HCT116 (cell line): Measurements from ENCODE around the gene SLCO4A1. TPM values are rescaled to one million over a fixed set of nuclear protein-coding genes. Genes with fewer than 3 reads are reported as not detected.
A peak's percentile ranks its signal among the peaks of the same experiment; 100 is the strongest.

Source experiments
- ATAC-seq: fragments of 200-7000 bp; cut with Tn5 transposase; 2 replicates; pipeline ENCODE4 v1.9.1; 2020; ENCODE audit warnings: mild to moderate bottlenecking, moderate library complexity
- BruUV-seq: library from RNA; stranded (reverse); fragments of 400-500 nt; replicated peaks from 2 replicates; lab custom pipeline; 2021; lab: Mats Ljungman, UMichigan
- CTCF ChIA-PET: fragments of 300-600 bp; sonication (Branson Sonifier 250); formaldehyde crosslinking; loops from one replicate; lab custom pipeline; 2021; ENCODE audit warnings: antibody characterized with exemption; lab: Charles Lee
- POLR2A ChIA-PET: fragments of 300-600, 350-600 bp; sonication (Branson Sonifier 250); formaldehyde crosslinking; loops from one replicate; lab custom pipeline; 2021; ENCODE audit warnings: antibody characterized with exemption; lab: Charles Lee
- RAD21 ChIA-PET, 2 experiments: fragments of 300-600 bp; sonication (Branson Sonifier 250); formaldehyde crosslinking; loops; one replicate each; lab custom pipeline; 2023; ENCODE audit warnings: low total read pairs in 2 of 2; ENCODE audit not compliant: uncharacterized antibody in 2 of 2, unreplicated experiment in 2 of 2, low non-redundant PET in 1 of 2; lab: Charles Lee
- DNase-seq: peaks from one replicate; pipeline ENCODE4 v3.0.0-alpha.2; 2010; ENCODE audit warnings: low read depth, low spot score
- H2AFZ ChIP-seq: fragments of 200-600 bp; shearing (Covaris generic), sonication (generic); 2 replicates; pipeline ENCODE4 v1.6.1; 2017; ENCODE audit warnings: low read depth, mixed run types, mixed read lengths, antibody characterized with exemption, low read length; ENCODE audit not compliant: poor library complexity, severe bottlenecking
- H3K27ac ChIP-seq: 2 replicates; pipeline ENCODE4 v1.5.1; 2012; ENCODE audit warnings: low read depth, low read length
- H3K27me3 ChIP-seq: fragments of 200-600 bp; sonication (generic); 2 replicates; pipeline ENCODE4 v1.6.1; 2016; ENCODE audit warnings: mixed run types, low read length, mixed read lengths; ENCODE audit not compliant: insufficient read depth
- H3K36me3 ChIP-seq, 2 experiments: fragments of 200-500 bp in 1 of 2; fragments of 200-600 bp in 1 of 2; sonication (Bioruptor generic) in 1 of 2; sonication (generic) in 1 of 2; 2 replicates each; pipeline versions ENCODE4 v1.5.1 to v1.6.1; 2014 to 2016; ENCODE audit warnings: low read length in 2 of 2, inconsistent platforms in 1 of 2, mixed read lengths in 1 of 2, mixed run types in 1 of 2; ENCODE audit not compliant: insufficient read depth in 2 of 2, control insufficient read depth in 1 of 2
- H3K4me1 ChIP-seq, 2 experiments: fragments of 200-600 bp in 1 of 2; sonication (generic) in 1 of 2; 2 replicates each; pipeline versions ENCODE4 v1.5.1 to v1.6.1; 2012 to 2017; ENCODE audit warnings: low read length in 2 of 2, inconsistent platforms in 1 of 2, mild to moderate bottlenecking in 1 of 2, mixed read lengths in 1 of 2, mixed run types in 1 of 2, moderate library complexity in 1 of 2; ENCODE audit not compliant: insufficient read depth in 2 of 2, control insufficient read depth in 1 of 2
- H3K4me2 ChIP-seq: fragments of 200-600 bp; sonication (generic); 2 replicates; pipeline ENCODE4 v1.6.1; 2017; ENCODE audit warnings: mixed run types, low read length, mixed read lengths
- H3K4me3 ChIP-seq, 2 experiments: fragments of 200-600 bp in 1 of 2; sonication (generic) in 1 of 2; replicated peaks in 1 of 2; 2 replicates each; pipeline ENCODE4 v1.5.1; 2011 to 2016; ENCODE audit warnings: low read length in 2 of 2, control low read depth in 1 of 2, low read depth in 1 of 2, mild to moderate bottlenecking in 1 of 2, mixed read lengths in 1 of 2, mixed run types in 1 of 2
- H3K79me2 ChIP-seq: fragments of 200-600 bp; sonication (generic); 2 replicates; pipeline ENCODE4 v1.6.1; 2017; ENCODE audit warnings: mild to moderate bottlenecking, mixed run types, low read length, moderate library complexity, mixed read lengths; ENCODE audit not compliant: insufficient read depth
- H3K9ac ChIP-seq: fragments of 200-600 bp; sonication (generic); 2 replicates; pipeline ENCODE4 v1.6.1; 2016; ENCODE audit warnings: low read length, mixed read lengths
- H3K9me2 ChIP-seq: fragments of 200-600 bp; sonication (generic), shearing (Covaris generic); 2 replicates; pipeline ENCODE4 v1.6.1; 2017; ENCODE audit warnings: mixed run types, mild to moderate bottlenecking, moderate library complexity; ENCODE audit not compliant: insufficient read depth
- H3K9me3 ChIP-seq, 2 experiments: fragments of 200-500 bp in 1 of 2; fragments of 200-600 bp in 1 of 2; sonication (Bioruptor generic) in 1 of 2; sonication (generic) in 1 of 2; 2 replicates each; pipeline ENCODE4 v1.6.1; 2014 to 2017; ENCODE audit warnings: low read length in 2 of 2, mixed read lengths in 2 of 2, inconsistent platforms in 1 of 2, low read depth in 1 of 2, mild to moderate bottlenecking in 1 of 2, mixed run types in 1 of 2, moderate library complexity in 1 of 2; ENCODE audit not compliant: control insufficient read depth in 1 of 2, insufficient read depth in 1 of 2
- H4K20me1 ChIP-seq: fragments of 200-600 bp; sonication (generic), shearing (Covaris generic); 2 replicates; pipeline ENCODE4 v1.6.1; 2017; ENCODE audit warnings: mixed run types, mild to moderate bottlenecking, moderate library complexity; ENCODE audit not compliant: insufficient read depth
- ATF3 ChIP-seq: IDR thresholded peaks from 2 replicates; pipeline ENCODE4 v1.6.1; 2012
- CEBPB ChIP-seq: IDR thresholded peaks from 2 replicates; pipeline ENCODE4 v1.6.1; 2012; ENCODE audit warnings: low read depth
- ELF1 ChIP-seq: IDR thresholded peaks from 2 replicates; pipeline ENCODE4 v1.6.1; 2012; ENCODE audit warnings: low read depth, borderline replicate concordance
- EZH2 ChIP-seq: fragments of 200-600 bp; sonication (generic); IDR thresholded peaks from 2 replicates; pipeline ENCODE4 v1.6.1; 2017; ENCODE audit warnings: antibody characterized with exemption, mixed run types
- POLR2AphosphoS5 ChIP-seq: IDR thresholded peaks from 2 replicates; pipeline ENCODE4 v1.6.1; 2011; ENCODE audit warnings: mild to moderate bottlenecking, low read depth, low read length, moderate library complexity
- RAD21 ChIP-seq: IDR thresholded peaks from 2 replicates; pipeline ENCODE4 v1.6.1; 2012; ENCODE audit warnings: low read depth, mild to moderate bottlenecking
- REST ChIP-seq: IDR thresholded peaks from 2 replicates; pipeline ENCODE4 v1.6.1; 2012; ENCODE audit warnings: low read depth
- SIN3A ChIP-seq: IDR thresholded peaks from 2 replicates; pipeline ENCODE4 v1.6.1; 2012; ENCODE audit warnings: low read depth
- SP1 ChIP-seq: IDR thresholded peaks from 2 replicates; pipeline ENCODE4 v1.6.1; 2012; ENCODE audit warnings: low read depth
- SRF ChIP-seq: IDR thresholded peaks from 2 replicates; pipeline ENCODE4 v1.6.1; 2012; ENCODE audit warnings: low read depth
- YY1 ChIP-seq: IDR thresholded peaks from 2 replicates; pipeline ENCODE4 v1.6.1; 2011; ENCODE audit warnings: low read length, low read depth, moderate library complexity, mild to moderate bottlenecking; ENCODE audit not compliant: insufficient replicate concordance; ENCODE audit errors: extremely low read depth
- ZBTB33 ChIP-seq: IDR thresholded peaks from 2 replicates; pipeline ENCODE4 v1.6.1; 2011; ENCODE audit warnings: mild to moderate bottlenecking, low read length, moderate library complexity; ENCODE audit not compliant: insufficient replicate concordance; ENCODE audit errors: extremely low read depth
- ZFX ChIP-seq: fragments of 450-650 bp; IDR thresholded peaks from 2 replicates; pipeline ENCODE4 v1.6.1; 2017
- intact Hi-C: fragments of 100-400 bp; cut with micrococcal nuclease; formaldehyde crosslinking; loops from 2 replicates; pipeline ENCODE4 v1.10.0; 2022
- total RNA-seq: library from RNA; stranded (reverse); gene quantifications from one replicate; pipeline ENCODE4 v1.2.1, GENCODE V29; 2021; ENCODE audit not compliant: unreplicated experiment
- TF ChIP-seq, protein P1 (sequence below), 3 experiments: fragments of 200-600 bp in 1 of 3; sonication (generic) in 1 of 3; IDR thresholded peaks in 2 of 3; conservative IDR thresholded peaks in 1 of 3; 2 replicates each; pipeline ENCODE4 v1.5.1; 2012 to 2017; ENCODE audit warnings: low read depth in 2 of 3, low read length in 2 of 3, antibody characterized with exemption in 1 of 3, borderline replicate concordance in 1 of 3, control low read depth in 1 of 3, mild to moderate bottlenecking in 1 of 3, mixed read lengths in 1 of 3, mixed run types in 1 of 3, moderate library complexity in 1 of 3; ENCODE audit not compliant: insufficient read depth in 1 of 3

SLCO4A1 gene
- total RNA-seq, 1 experiment from 2014 or later: 107 TPM

GRCh38 chr20:62707276-62707920 lies 65.1 kb downstream of the SLCO4A1 start:
- no peak for DNase-seq
- H3K79me2 ChIP-seq: peaks cover 63% of the 10 kb centered on the region
- H3K27me3 ChIP-seq: no peaks in the 10 kb centered on the region
- BruUV-seq: no TSS peak
- peak overlapping the region; percentile 100 for H3K27ac ChIP-seq
- H3K9me2 ChIP-seq: no peaks in the 10 kb centered on the region
- peak overlapping the region; percentile 98 for H3K4me2 ChIP-seq
- no peak overlapping the region for H2AFZ ChIP-seq
- RAD21 ChIA-PET: interaction anchor here (0.7 to 1.8 kb wide), 4 partner anchors 28 to 84 kb away, joined by 4 to 7 read pairs (median 5); no protein-coding TSS in a partner anchor
- no peak; the same call in 1 of the 2 replicates for ATAC-seq
- no peak for TF ChIP-seq RAD21
- TF ChIP-seq CEBPB: no peak
- no peak for TF ChIP-seq REST
- TF ChIP-seq ATF3: no peak
- no peak for TF ChIP-seq ZBTB33
- no peak for TF ChIP-seq ELF1
- TF ChIP-seq, protein P1, sequence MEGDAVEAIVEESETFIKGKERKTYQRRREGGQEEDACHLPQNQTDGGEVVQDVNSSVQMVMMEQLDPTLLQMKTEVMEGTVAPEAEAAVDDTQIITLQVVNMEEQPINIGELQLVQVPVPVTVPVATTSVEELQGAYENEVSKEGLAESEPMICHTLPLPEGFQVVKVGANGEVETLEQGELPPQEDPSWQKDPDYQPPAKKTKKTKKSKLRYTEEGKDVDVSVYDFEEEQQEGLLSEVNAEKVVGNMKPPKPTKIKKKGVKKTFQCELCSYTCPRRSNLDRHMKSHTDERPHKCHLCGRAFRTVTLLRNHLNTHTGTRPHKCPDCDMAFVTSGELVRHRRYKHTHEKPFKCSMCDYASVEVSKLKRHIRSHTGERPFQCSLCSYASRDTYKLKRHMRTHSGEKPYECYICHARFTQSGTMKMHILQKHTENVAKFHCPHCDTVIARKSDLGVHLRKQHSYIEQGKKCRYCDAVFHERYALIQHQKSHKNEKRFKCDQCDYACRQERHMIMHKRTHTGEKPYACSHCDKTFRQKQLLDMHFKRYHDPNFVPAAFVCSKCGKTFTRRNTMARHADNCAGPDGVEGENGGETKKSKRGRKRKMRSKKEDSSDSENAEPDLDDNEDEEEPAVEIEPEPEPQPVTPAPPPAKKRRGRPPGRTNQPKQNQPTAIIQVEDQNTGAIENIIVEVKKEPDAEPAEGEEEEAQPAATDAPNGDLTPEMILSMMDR (IDR thresholded peaks at IDR 0.05 in 2 of 3, conservative IDR thresholded peaks at IDR 0.05 in 1 of 3; ENCODE audit: borderline replicate concordance in 1 of 3, insufficient read depth in 1 of 3, low read depth in 2 of 3, low read length in 2 of 3): no peak
- TF ChIP-seq SP1: no peak
- TF ChIP-seq POLR2AphosphoS5: no peak; the same call in 1 of the 2 replicates
- no peak for TF ChIP-seq SRF
- TF ChIP-seq YY1: no peak
- TF ChIP-seq ZFX: no peak
- TF ChIP-seq SIN3A: no peak
- no peak for TF ChIP-seq EZH2
- TF ChIP-seq, all 23 proteins: peak for 0
- Histone ChIP-seq H3K4me1 (peaks cover 61 to 78% of the 10 kb centered on the region in 2 experiments), H3K9ac (peak overlapping the region; percentile 91), H4K20me1 (peaks cover 7% of the 10 kb centered on the region; the same call in 1 of the 2 replicates), H3K36me3 (peaks cover 0 to 26% of the 10 kb centered on the region in 2 experiments; a peak in 2 of 4 replicates), H3K4me3 (peak overlapping the region; percentile 1 to 96; a peak in 1 of 4 replicates), H3K9me3 (no peaks in the 10 kb centered on the region)
- intact Hi-C loops: no loop called here
- ChIA-PET POLR2A (interaction anchor here (0.6 to 2.8 kb wide), 7 partner anchors 9 to 84 kb away, joined by 3 to 14 read pairs (median 4); no protein-coding TSS in a partner anchor), CTCF (interaction anchor here (0.7 to 1.1 kb wide), 3 partner anchors 10 to 87 kb away, joined by 3 read pairs; no protein-coding TSS in a partner anchor)
